T-helper 1 cell treated with Interleukin-12 subunit alpha and Interleukin-12 subunit beta and Interleukin-4 antibody, amounts not matched to agents 30 μg/mL and 1 μg/mL, for 36 hours (primary cell): ENCODE data around the gene CAPZB.

Experiments
- H3K27ac Mint-ChIP-seq: one replicate; pipeline ENCODE4 v1.8.0; 2021; ENCODE audit warnings: mild to moderate bottlenecking, mixed read lengths
- H3K27me3 Mint-ChIP-seq: one replicate; pipeline ENCODE4 v1.8.0; 2021; ENCODE audit warnings: low read depth, mixed read lengths
- H3K36me3 Mint-ChIP-seq: one replicate; pipeline ENCODE4 v1.8.0; 2021; ENCODE audit warnings: low read depth, mixed read lengths
- H3K4me1 Mint-ChIP-seq: one replicate; pipeline ENCODE4 v1.8.0; 2021; ENCODE audit warnings: low read depth, mixed read lengths
- H3K4me3 Mint-ChIP-seq: one replicate; pipeline ENCODE4 v1.8.0; 2021; ENCODE audit warnings: mild to moderate bottlenecking, moderate library complexity, mixed read lengths
- H3K9me3 Mint-ChIP-seq: one replicate; pipeline ENCODE4 v1.8.0; 2021; ENCODE audit warnings: mixed read lengths

CAPZB gene

DNA sequence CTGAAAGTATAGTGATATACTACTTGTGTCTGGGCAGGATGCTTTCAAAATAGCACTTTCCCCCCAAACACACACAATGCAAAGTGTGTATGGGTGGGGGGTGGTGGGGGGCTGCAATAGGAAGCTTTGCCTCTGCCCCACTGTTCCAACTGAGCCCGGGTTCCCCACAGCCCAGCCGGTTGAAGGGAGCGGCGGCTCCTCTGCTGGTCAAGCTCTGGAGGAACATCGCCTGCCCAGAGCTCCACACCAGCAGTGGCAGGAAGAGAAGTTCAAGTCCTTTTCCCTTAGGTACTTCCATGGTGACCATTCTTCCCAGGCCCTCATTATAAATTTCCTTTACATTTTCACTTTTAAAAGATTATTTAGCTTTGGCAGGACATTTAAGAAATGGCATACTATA lies 74.9 kb downstream of the CAPZB start:
- no peak overlapping the region for H3K4me3 Mint-ChIP-seq
- peaks cover 25% of the 10 kb centered on the region for H3K4me1 Mint-ChIP-seq
- no peaks in the 10 kb centered on the region for H3K27me3 Mint-ChIP-seq
- no peaks in the 10 kb centered on the region for H3K9me3 Mint-ChIP-seq
- no peak overlapping the region for H3K27ac Mint-ChIP-seq
- H3K36me3 Mint-ChIP-seq: peaks cover 17% of the 10 kb centered on the region

DNA sequence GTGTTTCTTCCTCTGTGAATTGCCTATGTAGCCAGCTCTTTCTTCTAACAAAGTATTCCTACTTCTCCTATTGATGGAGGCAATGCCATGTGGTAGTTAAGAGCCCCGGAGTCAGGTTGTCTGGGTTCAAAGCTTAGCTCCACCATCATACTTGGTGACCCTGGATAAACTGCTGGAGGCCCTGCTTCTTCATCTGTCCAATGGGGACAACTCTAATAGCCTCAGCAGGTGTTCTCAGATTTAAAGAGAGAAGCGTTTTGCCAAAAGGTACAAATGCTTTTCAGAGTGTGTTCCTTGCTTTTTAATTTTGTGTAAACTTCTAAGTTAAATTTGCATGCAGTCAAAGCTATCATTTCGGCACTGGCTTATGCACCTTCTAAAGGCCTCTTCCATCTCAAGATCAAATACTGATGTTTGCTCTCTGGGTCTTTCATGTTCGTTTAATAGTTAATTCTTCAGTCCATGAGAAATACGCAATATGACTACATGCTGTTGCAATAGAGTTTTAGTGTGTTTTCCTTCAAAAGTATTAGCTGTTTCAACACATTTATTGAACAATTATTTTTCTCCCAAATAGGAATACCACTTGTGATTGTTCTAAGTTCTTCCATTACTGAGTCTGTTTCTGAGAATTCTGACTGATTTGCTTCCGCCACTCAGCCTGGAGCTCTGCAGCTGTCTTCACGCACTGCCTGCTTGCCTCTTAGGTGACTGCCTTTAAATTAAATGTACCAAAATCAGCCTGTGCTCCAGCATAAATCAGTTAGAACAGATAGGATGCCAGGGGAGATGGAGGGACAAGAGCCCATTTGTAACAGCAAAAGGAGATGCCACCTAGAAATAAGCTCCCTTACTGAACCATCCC lies 75.6 kb downstream of the CAPZB start:
- H3K27me3 Mint-ChIP-seq: no peaks in the 10 kb centered on the region
- no peaks in the 10 kb centered on the region for H3K9me3 Mint-ChIP-seq
- H3K36me3 Mint-ChIP-seq: peaks cover 22% of the 10 kb centered on the region
- peaks cover 30% of the 10 kb centered on the region for H3K4me1 Mint-ChIP-seq
- no peak overlapping the region for H3K4me3 Mint-ChIP-seq
- H3K27ac Mint-ChIP-seq: no peak overlapping the region

DNA sequence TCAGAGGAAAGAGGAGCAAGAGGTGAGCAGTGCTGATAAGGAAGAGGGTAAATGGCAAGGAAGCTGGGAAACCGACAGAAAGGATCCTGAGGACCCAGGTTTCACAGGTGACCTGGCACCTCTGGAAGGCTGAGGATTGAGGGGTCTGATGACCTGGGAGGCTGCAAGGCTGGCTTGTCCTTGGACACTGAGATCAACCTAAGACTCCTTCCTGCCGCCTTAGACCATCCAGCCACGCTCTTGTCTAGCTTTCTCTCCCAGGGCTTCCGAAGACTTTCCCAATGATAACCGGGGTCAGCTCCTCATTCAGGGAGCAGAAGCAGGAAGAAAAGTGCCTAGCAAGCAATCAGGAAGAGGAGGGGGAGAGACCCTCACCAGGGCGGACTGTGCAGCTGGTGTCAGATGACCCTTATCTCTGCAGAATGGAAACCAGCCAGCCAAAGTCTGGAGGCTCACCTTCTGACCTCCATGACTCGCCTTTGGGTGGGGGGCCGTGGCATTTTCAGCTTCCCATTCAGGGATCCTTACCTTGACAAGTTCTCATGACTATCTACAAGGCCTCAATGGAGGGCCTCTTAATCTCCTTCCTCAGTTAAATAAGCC lies 77.7 kb downstream of the CAPZB start:
- Mint-ChIP-seq H3K4me3 (no peak overlapping the region), H3K27ac (peak overlapping the region; percentile 26), H3K9me3 (no peaks in the 10 kb centered on the region), H3K27me3 (no peaks in the 10 kb centered on the region), H3K4me1 (peaks cover 31% of the 10 kb centered on the region), H3K36me3 (peaks cover 17% of the 10 kb centered on the region)

DNA sequence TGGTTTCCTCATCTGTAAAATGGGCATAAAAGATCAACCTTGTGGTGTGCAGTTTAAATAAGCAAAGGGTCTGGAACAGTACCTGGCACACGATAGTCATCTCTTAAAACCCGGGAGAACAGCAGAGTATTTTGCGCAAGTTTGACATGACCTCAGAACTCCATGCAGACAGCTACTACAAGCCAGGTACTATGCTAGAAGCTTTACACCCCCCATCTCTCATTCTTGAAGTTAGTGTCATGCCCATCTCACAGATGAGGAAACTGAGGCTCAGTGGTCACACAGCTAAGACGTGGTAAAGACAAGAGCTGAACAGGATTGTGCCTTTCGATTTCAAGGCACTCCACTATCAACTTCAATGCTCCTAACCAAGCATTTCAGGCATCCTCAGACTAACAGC lies 78.7 kb downstream of the CAPZB start:
- H3K27me3 Mint-ChIP-seq: no peaks in the 10 kb centered on the region
- H3K36me3 Mint-ChIP-seq: peaks cover 15% of the 10 kb centered on the region
- H3K4me1 Mint-ChIP-seq: peaks cover 33% of the 10 kb centered on the region
- H3K27ac Mint-ChIP-seq: no peak overlapping the region
- no peak overlapping the region for H3K4me3 Mint-ChIP-seq
- H3K9me3 Mint-ChIP-seq: no peaks in the 10 kb centered on the region

DNA sequence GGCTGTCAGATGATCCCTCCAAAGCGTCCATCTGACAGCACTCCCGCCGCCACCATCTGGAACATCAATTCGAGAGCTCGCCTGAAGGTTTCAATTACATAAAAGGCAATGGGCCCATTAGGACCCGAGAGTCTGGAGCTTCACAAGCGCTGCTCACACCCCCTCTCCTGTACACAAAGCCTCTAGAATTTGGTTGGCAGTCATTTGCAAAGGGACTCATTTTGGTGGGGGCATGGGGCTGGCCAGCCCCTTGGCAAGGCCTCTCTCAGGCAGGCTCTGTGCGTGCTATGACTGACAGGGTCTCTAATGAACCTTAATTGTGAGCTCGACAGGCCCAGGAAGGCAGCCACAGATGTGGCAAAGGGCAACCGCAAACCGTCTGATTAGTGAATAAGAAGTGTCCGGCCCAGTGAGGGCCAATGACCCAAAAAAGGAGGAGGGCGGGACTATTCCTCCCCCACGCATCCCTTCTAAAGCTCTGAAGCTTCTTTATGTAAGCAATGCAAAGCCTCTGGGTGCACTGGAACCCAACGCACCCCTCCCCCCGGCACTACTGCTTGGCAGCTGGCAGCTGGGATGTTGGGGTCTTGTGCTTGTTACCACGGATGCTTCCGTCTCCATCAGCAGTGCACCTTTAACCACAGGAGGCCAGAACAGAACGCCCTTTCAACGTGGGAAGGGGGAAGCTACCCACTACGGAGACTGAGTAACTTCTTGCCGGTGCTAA lies 79.4 kb downstream of the CAPZB start:
- H3K27me3 Mint-ChIP-seq: no peaks in the 10 kb centered on the region
- H3K27ac Mint-ChIP-seq: no peak overlapping the region
- H3K36me3 Mint-ChIP-seq: peaks cover 13% of the 10 kb centered on the region
- H3K9me3 Mint-ChIP-seq: no peaks in the 10 kb centered on the region
- peaks cover 31% of the 10 kb centered on the region for H3K4me1 Mint-ChIP-seq
- H3K4me3 Mint-ChIP-seq: no peak overlapping the region

DNA sequence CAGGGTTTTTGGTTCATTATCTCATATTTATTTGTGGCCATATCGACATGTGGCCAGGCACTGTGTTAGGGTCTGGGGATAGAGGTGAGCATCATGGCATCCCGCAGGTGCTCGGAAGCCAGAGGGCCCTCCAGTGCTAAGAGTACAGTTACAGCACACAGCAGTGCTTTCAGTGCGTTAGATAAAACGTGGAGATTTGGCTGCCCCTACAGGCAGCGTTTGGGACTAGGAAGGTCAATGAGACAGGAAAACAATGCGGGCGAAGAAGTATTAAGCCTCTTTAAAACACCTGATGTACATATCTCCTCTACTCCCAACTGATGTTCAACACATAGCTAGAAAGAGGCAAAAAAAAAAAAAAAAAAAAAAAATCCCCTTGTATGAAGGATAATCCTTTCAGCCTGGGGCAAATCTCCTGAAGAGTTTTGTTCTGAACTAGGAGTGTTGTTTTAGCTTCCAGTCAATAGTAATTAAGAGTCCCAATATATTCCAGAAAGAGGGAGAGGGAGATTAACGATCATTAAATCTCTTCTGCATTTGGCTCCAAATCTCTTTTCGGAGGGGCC lies 80.1 kb downstream of the CAPZB start:
- H3K27me3 Mint-ChIP-seq: no peaks in the 10 kb centered on the region
- H3K9me3 Mint-ChIP-seq: no peaks in the 10 kb centered on the region
- H3K36me3 Mint-ChIP-seq: peaks cover 18% of the 10 kb centered on the region
- no peak overlapping the region for H3K4me3 Mint-ChIP-seq
- no peak overlapping the region for H3K27ac Mint-ChIP-seq
- peaks cover 35% of the 10 kb centered on the region for H3K4me1 Mint-ChIP-seq

DNA sequence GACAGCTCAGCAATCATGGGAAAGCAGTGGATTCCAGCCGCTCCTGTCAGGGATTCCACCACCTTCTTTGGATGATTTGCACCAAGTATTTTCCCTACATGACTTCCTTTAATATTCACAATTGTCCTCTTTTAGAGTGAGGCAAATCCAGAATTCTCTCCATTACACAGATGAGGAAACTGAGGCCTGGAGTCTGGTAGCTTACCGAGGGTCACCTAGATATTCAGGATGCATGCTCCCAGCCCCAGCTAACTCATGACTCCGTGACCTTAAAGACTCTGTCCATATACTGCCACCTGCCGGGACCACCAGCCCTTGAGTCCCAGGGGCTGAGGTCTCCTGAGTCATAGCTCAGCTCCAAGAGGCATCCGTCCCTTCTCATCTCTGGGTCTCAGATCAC lies 80.6 kb downstream of the CAPZB start:
- Mint-ChIP-seq H3K36me3 (peaks cover 16% of the 10 kb centered on the region), H3K9me3 (no peaks in the 10 kb centered on the region), H3K4me1 (peaks cover 37% of the 10 kb centered on the region), H3K4me3 (no peak overlapping the region), H3K27me3 (no peaks in the 10 kb centered on the region), H3K27ac (no peak overlapping the region)

DNA sequence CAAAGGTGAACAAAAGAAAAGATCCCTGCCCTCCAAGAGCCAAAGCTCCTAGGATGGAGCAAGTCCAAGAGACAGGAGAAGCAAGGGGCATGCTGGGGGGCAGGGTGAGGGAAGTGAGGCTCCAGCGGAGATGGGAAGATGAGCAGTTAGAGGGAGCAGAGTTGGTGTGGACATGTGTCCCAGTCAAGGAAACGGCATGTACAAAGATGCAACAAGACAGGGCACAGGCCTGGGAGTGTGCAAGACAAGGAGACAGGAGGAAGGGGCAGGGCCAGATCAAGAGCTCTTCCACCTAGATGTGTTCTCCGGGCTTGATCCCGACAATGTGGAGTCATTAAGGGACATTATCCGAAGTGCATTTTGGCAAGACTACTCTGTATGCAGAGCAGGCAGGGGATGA lies 82.1 kb downstream of the CAPZB start:
- Mint-ChIP-seq H3K4me1 (peaks cover 41% of the 10 kb centered on the region), H3K9me3 (no peaks in the 10 kb centered on the region), H3K27ac (no peak overlapping the region), H3K27me3 (no peaks in the 10 kb centered on the region), H3K36me3 (peaks cover 22% of the 10 kb centered on the region), H3K4me3 (no peak overlapping the region)

DNA sequence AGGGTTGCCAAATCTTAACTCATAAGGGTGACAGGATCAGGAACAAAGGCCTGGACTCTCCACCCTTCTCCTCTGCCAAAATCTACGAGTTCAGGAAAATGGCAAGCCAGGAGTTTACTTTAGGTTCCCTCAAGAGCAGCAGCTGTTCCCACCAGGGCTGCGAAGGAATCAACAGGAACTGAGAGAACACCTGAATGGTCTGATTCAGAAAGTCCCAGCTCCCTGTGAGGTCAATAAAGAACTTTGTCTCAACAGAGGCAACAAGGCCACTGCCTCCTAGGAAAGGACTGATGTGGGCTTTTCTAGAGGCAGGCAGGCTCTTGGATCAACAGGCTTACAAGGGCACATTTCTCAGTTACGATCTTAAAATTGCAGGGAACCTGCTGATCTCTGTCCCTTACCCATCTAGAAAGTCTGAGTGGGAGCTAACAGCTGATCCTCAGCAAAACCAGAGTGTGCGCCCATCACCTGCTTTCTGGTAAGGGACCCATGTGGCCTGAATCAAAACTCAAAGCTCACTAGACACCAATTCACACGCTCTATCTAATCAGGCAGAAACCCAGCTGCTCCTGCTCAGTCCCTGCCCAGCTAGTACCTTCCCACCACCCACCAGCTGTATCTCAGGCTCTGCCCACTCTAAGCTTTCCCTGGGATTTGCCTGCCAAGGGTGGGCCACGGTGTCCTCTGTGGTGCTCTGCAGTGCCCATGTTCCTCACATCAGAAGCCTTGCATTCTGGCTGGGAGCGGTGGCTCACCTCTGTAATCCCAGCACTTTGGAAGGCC lies 83.1 kb downstream of the CAPZB start:
- Mint-ChIP-seq H3K4me1 (peaks cover 40% of the 10 kb centered on the region), H3K27ac (no peak overlapping the region), H3K27me3 (no peaks in the 10 kb centered on the region), H3K9me3 (no peaks in the 10 kb centered on the region), H3K36me3 (peaks cover 27% of the 10 kb centered on the region), H3K4me3 (no peak overlapping the region)

DNA sequence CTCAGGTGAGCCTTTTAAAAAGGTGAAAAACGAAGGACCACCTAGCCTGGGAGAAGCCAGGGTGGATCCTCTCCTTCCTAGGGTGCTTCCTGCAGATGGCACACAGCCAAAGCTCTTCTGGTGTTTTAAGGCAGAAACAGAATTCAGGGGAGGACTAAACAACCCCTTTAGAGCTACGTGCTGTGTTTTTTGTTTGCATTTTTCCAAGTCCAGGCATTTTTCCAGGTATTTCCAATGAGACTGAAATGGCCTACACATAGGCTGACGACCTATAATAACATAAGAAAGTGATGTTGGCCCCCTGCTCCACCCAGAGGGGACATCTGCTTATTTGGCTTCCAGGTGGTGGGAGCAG lies 83.8 kb downstream of the CAPZB start:
- Mint-ChIP-seq H3K4me1 (peaks cover 39% of the 10 kb centered on the region), H3K4me3 (no peak overlapping the region), H3K27me3 (no peaks in the 10 kb centered on the region), H3K36me3 (peaks cover 27% of the 10 kb centered on the region), H3K27ac (no peak overlapping the region), H3K9me3 (no peaks in the 10 kb centered on the region)

DNA sequence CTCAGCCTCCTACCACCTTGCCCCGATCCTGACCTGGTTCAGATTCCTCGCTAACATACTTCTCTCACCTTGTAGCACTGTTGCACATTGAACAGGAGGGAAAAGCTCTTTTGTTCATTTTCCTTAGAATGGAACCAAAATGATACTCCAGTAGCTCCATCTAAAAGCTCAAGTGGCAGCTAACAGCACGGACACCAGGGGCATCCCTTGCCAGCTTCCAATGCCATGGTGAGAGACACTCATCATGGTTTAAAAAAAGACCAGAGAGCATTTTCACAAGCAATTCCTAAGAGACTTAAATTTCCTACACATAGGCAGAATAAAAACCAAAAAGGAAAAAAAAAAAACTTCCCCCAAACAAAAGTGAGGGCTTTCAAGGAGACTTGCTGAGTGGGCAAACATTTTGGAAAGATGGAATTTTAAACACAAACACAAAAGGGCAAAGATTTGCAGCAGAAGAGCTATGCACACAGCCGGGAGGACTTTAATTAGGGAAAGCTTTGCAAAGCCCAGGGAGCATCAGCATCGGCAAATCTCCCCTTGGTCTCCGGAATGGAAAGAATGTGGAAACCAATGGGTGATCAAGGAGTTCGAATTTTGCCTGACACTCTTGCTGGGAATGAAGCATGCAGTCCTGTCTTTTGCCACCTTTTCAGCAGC lies 84.3 kb downstream of the CAPZB start:
- Mint-ChIP-seq H3K4me1 (peaks cover 36% of the 10 kb centered on the region), H3K27me3 (no peaks in the 10 kb centered on the region), H3K27ac (no peak overlapping the region), H3K9me3 (no peaks in the 10 kb centered on the region), H3K4me3 (no peak overlapping the region), H3K36me3 (peaks cover 27% of the 10 kb centered on the region)

DNA sequence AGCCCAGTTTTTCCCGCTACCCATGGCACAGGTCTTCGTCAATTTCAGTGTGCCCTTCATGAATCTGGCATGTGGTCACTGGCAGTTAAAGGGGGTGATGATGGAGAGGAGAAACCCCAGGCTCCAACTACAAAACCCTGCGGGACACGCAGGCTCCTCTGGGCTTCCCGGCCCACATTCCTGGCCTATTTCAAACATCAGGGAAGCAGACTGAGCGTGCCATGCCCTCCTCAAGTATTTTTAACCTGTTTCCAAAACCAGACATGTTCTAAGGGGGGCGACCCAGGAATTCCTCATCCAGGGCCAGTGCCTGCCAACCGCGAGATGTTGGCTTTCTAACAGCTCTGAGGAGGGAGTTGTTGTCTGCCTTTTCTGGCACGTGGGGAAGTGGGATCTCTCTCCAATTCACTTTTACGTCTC lies 85.1 kb downstream of the CAPZB start:
- no peak overlapping the region for H3K27ac Mint-ChIP-seq
- peaks cover 27% of the 10 kb centered on the region for H3K36me3 Mint-ChIP-seq
- no peaks in the 10 kb centered on the region for H3K27me3 Mint-ChIP-seq
- no peaks in the 10 kb centered on the region for H3K9me3 Mint-ChIP-seq
- no peak overlapping the region for H3K4me3 Mint-ChIP-seq
- H3K4me1 Mint-ChIP-seq: peaks cover 33% of the 10 kb centered on the region

DNA sequence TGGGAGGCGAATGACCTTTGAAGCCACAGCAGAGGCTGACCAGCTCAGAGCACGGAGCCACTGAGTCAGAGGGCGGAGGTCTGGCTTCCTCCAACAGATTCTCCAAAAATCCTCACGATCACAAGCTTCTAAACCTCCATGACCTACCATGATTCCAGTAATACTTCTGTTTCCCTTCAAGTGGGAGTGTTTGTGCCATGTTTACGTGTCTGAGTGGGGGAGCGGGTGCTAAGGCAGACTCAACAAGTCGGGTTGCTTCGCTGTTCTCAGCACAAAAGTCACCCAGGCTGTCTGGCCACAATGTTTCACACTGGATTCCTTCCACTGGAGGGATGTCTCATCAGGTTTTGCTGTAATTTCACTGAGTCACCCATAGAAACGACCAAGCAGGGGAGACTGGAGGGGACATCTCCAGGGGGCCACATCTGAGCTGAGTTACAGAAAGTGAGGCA lies 87.0 kb downstream of the CAPZB start:
- Mint-ChIP-seq H3K4me3 (no peak overlapping the region), H3K36me3 (peaks cover 20% of the 10 kb centered on the region), H3K4me1 (peaks cover 31% of the 10 kb centered on the region), H3K9me3 (no peaks in the 10 kb centered on the region), H3K27me3 (no peaks in the 10 kb centered on the region), H3K27ac (no peak overlapping the region)
